ENCODE data around the gene RAB3C.

RAB3C gene

DNA sequence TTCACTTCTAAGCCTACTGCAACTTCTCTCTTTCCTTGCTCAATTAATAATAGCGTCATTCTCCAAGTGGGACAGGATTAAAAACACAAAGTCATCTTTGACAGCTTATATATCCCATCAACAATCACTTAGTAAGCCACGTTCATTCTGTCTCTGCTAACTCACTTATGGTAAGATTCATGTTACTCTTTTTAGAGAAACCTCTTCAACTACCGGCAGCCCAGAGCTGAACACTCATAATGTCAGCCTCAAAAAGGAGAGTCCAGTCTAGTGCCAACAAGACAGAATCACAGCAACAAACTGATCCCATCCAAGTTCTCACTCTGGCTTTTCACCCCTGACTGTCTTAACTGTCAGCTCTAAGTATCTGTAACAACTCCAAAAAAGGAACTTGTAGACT lies 196.0 kb downstream of the RAB3C start:
- TF ChIP-seq, protein P1, sequence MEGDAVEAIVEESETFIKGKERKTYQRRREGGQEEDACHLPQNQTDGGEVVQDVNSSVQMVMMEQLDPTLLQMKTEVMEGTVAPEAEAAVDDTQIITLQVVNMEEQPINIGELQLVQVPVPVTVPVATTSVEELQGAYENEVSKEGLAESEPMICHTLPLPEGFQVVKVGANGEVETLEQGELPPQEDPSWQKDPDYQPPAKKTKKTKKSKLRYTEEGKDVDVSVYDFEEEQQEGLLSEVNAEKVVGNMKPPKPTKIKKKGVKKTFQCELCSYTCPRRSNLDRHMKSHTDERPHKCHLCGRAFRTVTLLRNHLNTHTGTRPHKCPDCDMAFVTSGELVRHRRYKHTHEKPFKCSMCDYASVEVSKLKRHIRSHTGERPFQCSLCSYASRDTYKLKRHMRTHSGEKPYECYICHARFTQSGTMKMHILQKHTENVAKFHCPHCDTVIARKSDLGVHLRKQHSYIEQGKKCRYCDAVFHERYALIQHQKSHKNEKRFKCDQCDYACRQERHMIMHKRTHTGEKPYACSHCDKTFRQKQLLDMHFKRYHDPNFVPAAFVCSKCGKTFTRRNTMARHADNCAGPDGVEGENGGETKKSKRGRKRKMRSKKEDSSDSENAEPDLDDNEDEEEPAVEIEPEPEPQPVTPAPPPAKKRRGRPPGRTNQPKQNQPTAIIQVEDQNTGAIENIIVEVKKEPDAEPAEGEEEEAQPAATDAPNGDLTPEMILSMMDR (IDR thresholded peaks at IDR 0.05) = no peak
- H3K4me3 ChIP-seq = no peak overlapping the region
- no peak overlapping the region for H3K27ac ChIP-seq
- DNase-seq (ENCODE audit: low spot score) = no peak

DNA sequence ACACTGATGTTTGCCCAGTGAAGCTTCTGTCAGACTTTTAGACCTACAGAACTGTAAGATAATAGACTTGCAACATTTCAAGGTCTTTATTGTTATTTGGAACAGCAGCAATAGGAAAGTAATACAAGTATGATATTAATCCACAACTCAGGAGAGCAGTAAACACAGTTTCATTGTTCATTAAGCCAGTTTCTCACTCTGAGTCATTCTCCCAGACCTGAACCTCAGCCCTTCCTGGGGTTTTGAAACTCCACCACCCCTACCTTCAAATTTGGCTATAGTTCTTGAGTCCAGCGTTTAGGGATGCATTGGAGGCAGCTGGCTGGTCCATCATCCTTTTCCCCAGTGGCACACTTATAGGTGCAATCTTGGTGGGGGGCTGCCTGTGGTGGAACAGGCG lies 203.2 kb downstream of the RAB3C start:
- DNase-seq (ENCODE audit: low spot score) = no peak
- no peak overlapping the region for H3K4me3 ChIP-seq
- TF ChIP-seq, protein P1 (IDR thresholded peaks at IDR 0.05) = no peak
- H3K27ac ChIP-seq = no peak overlapping the region

DNA sequence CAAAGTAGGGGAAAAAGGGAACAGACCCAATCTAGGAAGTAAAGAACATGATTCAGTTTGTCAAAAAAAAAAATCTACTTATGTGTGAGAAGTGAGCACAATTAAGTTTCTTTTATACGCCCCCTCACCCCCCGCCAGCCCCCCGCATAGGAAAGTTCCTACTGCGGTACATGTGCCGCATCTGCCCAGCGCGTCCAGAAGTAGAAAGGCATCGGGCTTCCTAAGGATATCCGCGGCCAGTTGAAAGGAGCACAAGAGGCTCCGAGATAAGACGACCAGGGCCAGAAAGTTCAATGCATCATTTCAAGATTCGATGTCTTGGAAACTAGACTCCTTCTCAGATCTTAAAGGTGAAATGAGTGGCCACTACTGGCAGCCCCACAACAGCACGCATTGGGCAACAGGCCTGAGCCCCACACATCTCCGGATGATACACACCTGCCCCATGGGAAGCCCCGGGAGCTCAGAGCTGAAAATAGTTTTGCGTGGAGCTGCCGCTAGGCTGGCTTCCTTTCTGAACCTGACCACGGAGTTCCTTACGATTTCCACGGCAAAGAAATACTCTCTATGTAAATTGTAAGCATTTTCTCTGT lies 203.9 kb downstream of the RAB3C start:
- Histone ChIP-seq H3K4me3 (no peak overlapping the region), H3K27ac (no peak overlapping the region)
- no peak for DNase-seq (ENCODE audit: low spot score)
- TF ChIP-seq, protein P1 (IDR thresholded peaks at IDR 0.05) = no peak

GRCh38 chr5:58787987-58788386 lies 205.1 kb downstream of the RAB3C start:
- H3K4me3 ChIP-seq = no peak overlapping the region
- no peak for DNase-seq (ENCODE audit: low spot score)
- TF ChIP-seq, protein P1 (IDR thresholded peaks at IDR 0.05) = no peak
- H3K27ac ChIP-seq = no peak overlapping the region

DNA sequence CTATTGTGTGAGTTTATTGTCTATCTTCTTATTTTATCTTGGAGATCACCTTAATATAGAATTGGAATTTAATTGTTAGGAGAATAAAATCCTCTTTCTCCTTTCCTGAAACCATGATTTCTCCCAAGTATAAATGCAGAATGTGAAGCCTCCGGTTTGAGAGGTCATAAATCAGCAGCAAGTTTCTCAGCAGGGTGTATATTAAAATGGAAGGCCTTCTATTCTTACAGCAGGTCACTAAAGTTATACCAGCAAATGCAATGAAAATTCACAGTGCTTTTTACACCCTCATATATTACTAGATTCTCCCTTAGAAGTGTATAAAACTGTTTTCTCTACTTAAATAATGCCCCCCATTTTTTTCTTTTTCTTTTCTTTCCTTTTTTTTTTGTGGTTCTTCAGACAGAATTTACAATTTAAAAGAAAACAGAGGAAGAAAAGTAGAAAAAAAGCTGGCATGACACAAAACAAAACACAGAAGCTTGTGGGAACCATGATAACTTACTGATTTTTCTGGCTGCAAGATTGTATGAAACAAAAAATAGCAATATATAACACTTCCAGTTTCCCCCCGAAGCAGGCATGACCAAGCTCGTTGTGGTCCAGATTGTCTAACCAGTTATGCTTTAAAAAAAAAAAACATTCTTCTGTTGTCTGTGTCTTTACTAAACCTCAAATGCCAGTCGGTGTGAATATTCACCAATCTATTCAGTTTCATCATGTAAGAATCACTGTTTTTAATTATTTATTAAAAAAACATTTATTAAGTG lies 211.2 kb downstream of the RAB3C start:
- H3K27ac ChIP-seq = no peak overlapping the region
- TF ChIP-seq, protein P1 (IDR thresholded peaks at IDR 0.05) = no peak
- no peak for DNase-seq (ENCODE audit: low spot score)

DNA sequence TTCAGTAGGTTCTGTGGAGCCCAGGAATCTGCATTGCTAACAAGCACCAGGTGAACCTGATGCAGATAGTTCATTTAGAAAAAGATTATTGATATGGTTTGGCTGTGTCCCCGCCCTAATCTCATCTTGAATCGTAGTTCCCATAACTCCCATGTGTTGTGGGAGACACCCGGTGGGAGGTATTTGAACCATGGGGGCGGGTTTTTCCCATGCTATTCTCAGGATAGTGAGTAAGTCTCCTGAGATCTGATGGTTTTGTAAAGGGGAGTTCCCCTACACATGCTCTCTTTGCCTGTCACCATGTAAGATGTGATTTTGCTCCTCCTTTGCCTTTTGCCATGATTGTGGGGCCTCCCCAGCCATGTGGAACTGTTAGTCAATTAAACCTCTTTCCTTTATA lies 212.0 kb downstream of the RAB3C start:
- Histone ChIP-seq H3K27ac (no peak overlapping the region), H3K4me3 (no peak overlapping the region)
- TF ChIP-seq, protein P1 (IDR thresholded peaks at IDR 0.05) = no peak
- no peak for DNase-seq (ENCODE audit: low spot score)

More for the DNA sequence above, 211.2 kb downstream of the RAB3C start:
- no peak overlapping the region for H3K4me3 ChIP-seq

DNA sequence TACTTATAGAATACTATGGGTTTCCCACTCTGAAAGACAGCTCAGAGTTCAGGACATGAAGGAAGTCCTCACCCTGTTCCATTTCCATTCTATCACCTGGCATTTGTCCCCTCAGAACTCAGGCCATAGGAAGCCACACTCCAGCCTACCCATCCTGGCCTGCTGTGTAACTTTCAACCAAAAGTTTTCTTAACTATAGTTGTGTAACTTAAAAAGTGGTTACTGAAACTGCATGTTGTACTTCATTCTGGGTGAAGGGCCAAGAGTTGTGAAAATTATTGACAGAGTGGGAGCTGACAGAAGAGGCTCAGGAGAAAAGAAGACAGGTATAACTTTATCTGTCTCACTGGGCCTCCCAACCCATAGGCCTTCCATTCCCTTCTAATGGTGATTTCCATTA lies 212.5 kb downstream of the RAB3C start:
- TF ChIP-seq, protein P1 (IDR thresholded peaks at IDR 0.05) = no peak
- no peak for DNase-seq (ENCODE audit: low spot score)
- Histone ChIP-seq H3K27ac (no peak overlapping the region), H3K4me3 (no peak overlapping the region)

Data from coronary artery (tissue), 2 donors.